ENCODE measurements around the gene SCFD2. TPM values are rescaled to one million over a fixed set of nuclear protein-coding genes. Genes with fewer than 3 reads are reported as not detected.
A peak's percentile ranks its signal among the peaks of the same experiment; 100 is the strongest.
"Not testable (repeated sequence)": the region's sequence is repeated elsewhere in the genome, so short reads cannot be mapped to it uniquely, and the experiment has no call there.

Gene SCFD2
- total and polyA plus RNA-seq, 7 experiments from 2014 or later = 13.4 to 32.8 (median 20.8) TPM

DNA sequence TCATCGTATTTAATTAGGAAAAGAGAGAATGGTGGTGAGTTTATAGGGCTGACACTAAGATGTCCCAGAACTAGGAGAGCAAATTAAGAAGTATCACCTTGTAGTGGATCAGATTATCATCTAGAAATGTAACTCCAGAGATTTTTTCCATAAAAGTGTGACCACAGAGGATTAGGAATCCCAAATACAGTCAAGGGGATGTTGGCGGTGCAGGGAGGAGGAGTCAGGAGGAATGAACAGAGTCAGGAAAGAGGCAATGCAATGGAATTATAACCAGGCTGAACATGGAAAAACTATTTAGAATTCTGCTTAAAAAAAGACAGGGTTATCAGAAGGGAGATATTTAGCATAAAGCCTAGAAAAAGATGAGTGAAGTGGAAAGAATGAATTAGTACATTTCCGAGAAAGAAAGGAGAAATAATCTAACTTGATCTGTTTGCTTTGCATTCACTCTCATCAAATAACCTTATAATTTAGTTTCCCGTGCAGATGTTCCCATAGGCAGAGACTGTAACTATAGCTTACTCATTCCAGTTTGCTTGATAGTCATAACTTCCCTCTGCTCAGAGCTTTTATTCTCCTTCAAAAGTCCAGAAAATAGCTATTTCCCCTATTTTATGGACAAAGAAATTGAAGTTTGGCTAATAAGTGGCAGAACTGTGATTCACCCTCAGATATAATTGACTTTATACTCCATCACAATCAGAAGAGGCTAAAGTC lies 56.4 kb downstream of the SCFD2 start:
- Mint-ChIP-seq H3K27me3 (no peaks in the 10 kb centered on the region), H3K4me3 (no peak overlapping the region), H3K9me3 (peaks cover 1 to 21% (median 8%) of the 10 kb centered on the region in 11 donors), H3K27ac (peak overlapping the region in 2 of 9 donors; percentile 23 to 32), H3K36me3 (peaks cover 24 to 80% (median 56%) of the 10 kb centered on the region in 5 donors), H3K4me1 (peaks cover 0 to 9% (median 4%) of the 10 kb centered on the region in 7 donors)
- DNase-seq (no peak), ATAC-seq (no peak)
- CTCF ChIA-PET = no interaction called here
- no peak overlapping the region for H3K27ac ChIP-seq (ENCODE audit: low read depth, low read length)
- intact Hi-C loops (cut with micrococcal nuclease) = loop anchor here in 1 of 2 donors (10.0 kb wide), 1 partner anchor 925 kb away; no protein-coding TSS in a partner anchor
- H3K4me3 ChIP-seq (ENCODE audit: low read length) = no peak overlapping the region
- POLR2A ChIA-PET = no interaction called here
- no peaks in the 10 kb centered on the region for H3K27me3 ChIP-seq (ENCODE audit: control insufficient read depth in 2 of 2, insufficient read depth in 2 of 2, low read length in 2 of 2)
- peaks cover 0 to 31% (median 0%) of the 10 kb centered on the region in 3 experiments for H3K36me3 ChIP-seq (ENCODE audit: control insufficient read depth in 2 of 3, insufficient read depth in 3 of 3, low read length in 3 of 3)
- no peaks in the 10 kb centered on the region for H3K4me1 ChIP-seq (ENCODE audit: control insufficient read depth in 2 of 2, insufficient read depth in 2 of 2, low read length in 2 of 2)
- peaks cover 0 to 3% (median 0%) of the 10 kb centered on the region in 3 experiments for H3K9me3 ChIP-seq (ENCODE audit: control insufficient read depth in 2 of 3, low read length in 3 of 3)

DNA sequence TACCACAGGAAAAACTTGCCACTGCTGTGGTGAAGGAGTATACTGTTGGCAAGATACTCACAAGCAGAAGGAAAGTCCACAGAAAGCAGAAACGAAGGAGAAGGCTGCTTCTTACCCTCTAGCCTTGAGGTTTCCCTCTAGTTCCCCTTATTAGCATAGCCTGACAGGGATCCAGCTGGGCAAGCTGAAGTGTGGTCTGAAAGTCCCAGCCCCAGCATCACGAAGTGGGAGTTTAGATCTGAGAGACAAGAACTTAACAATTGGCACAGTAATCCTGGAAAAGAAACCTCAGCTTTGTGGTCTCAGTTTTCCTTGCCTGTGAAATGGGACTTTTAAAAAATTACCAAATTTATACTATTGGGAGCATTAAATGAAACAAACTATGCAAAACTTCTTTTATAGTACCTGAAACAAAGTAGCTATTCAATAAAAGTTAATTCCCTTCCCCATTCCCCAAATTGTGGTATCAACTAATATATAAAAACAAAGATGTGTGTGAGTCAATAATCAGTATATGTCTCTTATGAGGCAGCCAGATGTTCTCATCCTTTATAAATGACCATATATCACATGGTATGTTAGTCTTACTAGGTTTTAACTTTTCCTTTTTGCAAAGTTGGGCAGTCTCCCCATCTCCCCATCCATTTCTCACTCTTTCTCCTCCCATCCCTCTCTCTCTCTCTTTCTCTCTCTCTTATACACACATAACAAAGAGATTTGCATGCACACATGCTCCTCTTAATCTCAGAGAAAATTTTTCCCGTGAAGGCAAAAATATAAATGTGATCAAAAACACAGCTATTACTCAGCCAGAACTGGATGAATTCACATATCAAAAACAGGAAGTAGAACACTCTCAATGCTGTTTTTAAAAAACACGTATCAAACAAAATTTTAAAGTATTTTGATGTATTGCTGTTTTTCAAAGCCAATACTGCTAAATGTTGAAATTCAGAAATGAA lies 57.8 kb downstream of the SCFD2 start:
- Mint-ChIP-seq H3K27me3 (no peaks in the 10 kb centered on the region), H3K9me3 (peaks cover 9 to 31% (median 15%) of the 10 kb centered on the region in 11 donors), H3K4me3 (no peak overlapping the region), H3K4me1 (peaks cover 0 to 9% (median 4%) of the 10 kb centered on the region in 7 donors), H3K27ac (peak overlapping the region in 1 of 9 donors; percentile 8), H3K36me3 (peaks cover 31 to 82% (median 64%) of the 10 kb centered on the region in 5 donors)
- intact Hi-C loops (cut with micrococcal nuclease) = no loop called here
- Histone ChIP-seq H3K9me3 (ENCODE audit: control insufficient read depth in 2 of 3, low read length in 3 of 3) (peaks cover 0 to 3% (median 0%) of the 10 kb centered on the region in 3 experiments), H3K27ac (ENCODE audit: low read depth, low read length) (no peak overlapping the region), H3K27me3 (ENCODE audit: control insufficient read depth in 2 of 2, insufficient read depth in 2 of 2, low read length in 2 of 2) (no peaks in the 10 kb centered on the region), H3K36me3 (ENCODE audit: control insufficient read depth in 2 of 3, insufficient read depth in 3 of 3, low read length in 3 of 3) (peaks cover 0 to 27% (median 0%) of the 10 kb centered on the region in 3 experiments), H3K4me3 (ENCODE audit: low read length) (no peak overlapping the region), H3K4me1 (ENCODE audit: control insufficient read depth in 2 of 2, insufficient read depth in 2 of 2, low read length in 2 of 2) (no peaks in the 10 kb centered on the region)
- ATAC-seq (no peak), DNase-seq (no peak)
- ChIA-PET POLR2A (no interaction called here), CTCF (no interaction called here)

DNA sequence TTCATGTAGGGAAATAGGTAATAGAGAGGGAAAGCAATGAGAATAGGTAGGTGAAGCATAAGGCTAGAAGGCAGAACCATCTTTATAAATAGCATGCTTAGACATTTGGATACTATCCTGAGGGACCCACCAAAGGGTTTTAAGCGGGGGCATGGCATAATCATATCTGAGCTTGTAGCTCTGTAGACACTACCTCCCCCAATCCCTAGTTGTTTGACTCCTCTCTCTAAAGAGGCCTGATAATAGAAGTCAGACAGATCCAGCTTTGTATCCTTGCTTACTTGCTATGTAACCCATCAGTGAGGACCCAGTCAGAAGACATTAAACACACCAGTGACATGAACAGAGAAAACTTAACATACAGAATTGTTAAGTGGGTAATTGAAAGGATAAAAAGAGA lies 58.7 kb downstream of the SCFD2 start:
- Mint-ChIP-seq H3K9me3 (peaks cover 9 to 38% (median 18%) of the 10 kb centered on the region in 11 donors), H3K4me3 (no peak overlapping the region), H3K4me1 (peaks cover 0 to 9% (median 4%) of the 10 kb centered on the region in 7 donors), H3K27me3 (no peaks in the 10 kb centered on the region), H3K36me3 (peaks cover 33 to 81% (median 67%) of the 10 kb centered on the region in 5 donors), H3K27ac (no peak overlapping the region)
- H3K9me3 ChIP-seq (ENCODE audit: control insufficient read depth in 2 of 3, low read length in 3 of 3) = peaks cover 0 to 3% (median 0%) of the 10 kb centered on the region in 3 experiments
- no peaks in the 10 kb centered on the region for H3K4me1 ChIP-seq (ENCODE audit: control insufficient read depth in 2 of 2, insufficient read depth in 2 of 2, low read length in 2 of 2)
- ChIA-PET POLR2A (no interaction called here), CTCF (no interaction called here)
- peaks cover 0 to 24% (median 0%) of the 10 kb centered on the region in 3 experiments for H3K36me3 ChIP-seq (ENCODE audit: control insufficient read depth in 2 of 3, insufficient read depth in 3 of 3, low read length in 3 of 3)
- intact Hi-C loops (cut with micrococcal nuclease) = no loop called here
- DNase-seq (no peak), ATAC-seq (no peak)
- H3K27me3 ChIP-seq (ENCODE audit: control insufficient read depth in 2 of 2, insufficient read depth in 2 of 2, low read length in 2 of 2) = no peaks in the 10 kb centered on the region
- H3K27ac ChIP-seq (ENCODE audit: low read depth, low read length) = no peak overlapping the region
- no peak overlapping the region for H3K4me3 ChIP-seq (ENCODE audit: low read length)

DNA sequence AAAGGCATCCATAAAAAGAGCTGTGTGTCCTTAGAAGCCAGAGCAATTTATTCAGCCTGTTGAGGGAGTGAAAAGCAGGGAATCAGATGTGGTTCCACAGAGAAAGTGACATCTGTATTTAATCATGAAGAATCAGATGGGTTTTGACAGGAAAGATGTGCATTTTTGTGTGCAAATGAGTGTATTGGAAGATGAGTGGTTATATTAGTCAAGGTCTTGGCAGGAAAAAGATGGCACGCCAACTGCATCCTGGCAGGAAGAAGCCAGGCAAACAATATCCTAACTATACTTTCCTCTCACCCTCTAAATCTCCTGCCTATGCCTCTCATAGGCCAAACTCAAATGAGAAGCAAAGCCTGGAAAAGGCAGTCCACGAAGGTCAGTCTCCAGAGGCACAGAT lies 59.1 kb downstream of the SCFD2 start:
- Histone ChIP-seq H3K36me3 (ENCODE audit: control insufficient read depth in 2 of 3, insufficient read depth in 3 of 3, low read length in 3 of 3) (peaks cover 0 to 20% (median 0%) of the 10 kb centered on the region in 3 experiments), H3K9me3 (ENCODE audit: control insufficient read depth in 2 of 3, low read length in 3 of 3) (peaks cover 0 to 3% (median 0%) of the 10 kb centered on the region in 3 experiments), H3K27me3 (ENCODE audit: control insufficient read depth in 2 of 2, insufficient read depth in 2 of 2, low read length in 2 of 2) (no peaks in the 10 kb centered on the region), H3K4me1 (ENCODE audit: control insufficient read depth in 2 of 2, insufficient read depth in 2 of 2, low read length in 2 of 2) (no peaks in the 10 kb centered on the region), H3K4me3 (ENCODE audit: low read length) (no peak overlapping the region), H3K27ac (ENCODE audit: low read depth, low read length) (no peak overlapping the region)
- H3K4me1 Mint-ChIP-seq = peaks cover 0 to 7% (median 4%) of the 10 kb centered on the region in 7 donors
- H3K36me3 Mint-ChIP-seq = peaks cover 31 to 76% (median 64%) of the 10 kb centered on the region in 5 donors
- ChIA-PET CTCF (no interaction called here), POLR2A (no interaction called here)
- no peak overlapping the region for H3K27ac Mint-ChIP-seq
- ATAC-seq (no peak), DNase-seq (no peak)
- intact Hi-C loops (cut with micrococcal nuclease) = no loop called here
- H3K27me3 Mint-ChIP-seq = no peaks in the 10 kb centered on the region
- no peak overlapping the region for H3K4me3 Mint-ChIP-seq
- peaks cover 9 to 43% (median 18%) of the 10 kb centered on the region in 11 donors for H3K9me3 Mint-ChIP-seq

DNA sequence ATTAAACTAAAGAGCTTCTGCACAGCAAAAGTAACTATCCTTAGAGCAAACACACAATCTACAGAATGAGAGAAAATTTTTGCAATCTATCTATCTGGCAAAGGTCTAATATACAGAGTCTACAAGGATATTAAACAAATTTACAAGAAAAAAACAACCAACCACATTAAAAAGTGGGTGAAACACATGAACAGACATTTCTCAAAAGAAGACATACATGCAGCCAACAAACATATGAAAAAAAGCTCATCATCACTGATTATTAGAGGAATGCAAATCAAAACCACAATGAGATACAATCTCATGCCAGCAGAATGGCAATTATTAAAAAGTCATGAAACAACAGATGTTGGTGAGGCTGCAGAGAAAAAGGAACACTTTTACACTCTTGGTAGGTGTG lies 73.7 kb downstream of the SCFD2 start:
- H3K36me3 ChIP-seq (ENCODE audit: control insufficient read depth in 2 of 3, insufficient read depth in 3 of 3, low read length in 3 of 3); H3K4me1 ChIP-seq (ENCODE audit: control insufficient read depth in 2 of 2, insufficient read depth in 2 of 2, low read length in 2 of 2); H3K27me3 ChIP-seq (ENCODE audit: control insufficient read depth in 2 of 2, insufficient read depth in 2 of 2, low read length in 2 of 2); ATAC-seq; H3K4me3 ChIP-seq (ENCODE audit: low read length); intact Hi-C loops (cut with micrococcal nuclease); H3K27me3 Mint-ChIP-seq; CTCF ChIA-PET; H3K4me3 Mint-ChIP-seq; POLR2A ChIA-PET; H3K27ac Mint-ChIP-seq; DNase-seq; H3K27ac ChIP-seq (ENCODE audit: low read depth, low read length); H3K9me3 ChIP-seq (ENCODE audit: control insufficient read depth in 2 of 3, low read length in 3 of 3): not testable (repeated sequence)
- peaks cover 0 to 13% (median 4%) of the 10 kb centered on the region in 7 donors for H3K4me1 Mint-ChIP-seq
- H3K36me3 Mint-ChIP-seq = peaks cover 8 to 73% (median 64%) of the 10 kb centered on the region in 5 donors
- H3K9me3 Mint-ChIP-seq = peaks cover 10 to 91% (median 55%) of the 10 kb centered on the region in 11 donors

DNA sequence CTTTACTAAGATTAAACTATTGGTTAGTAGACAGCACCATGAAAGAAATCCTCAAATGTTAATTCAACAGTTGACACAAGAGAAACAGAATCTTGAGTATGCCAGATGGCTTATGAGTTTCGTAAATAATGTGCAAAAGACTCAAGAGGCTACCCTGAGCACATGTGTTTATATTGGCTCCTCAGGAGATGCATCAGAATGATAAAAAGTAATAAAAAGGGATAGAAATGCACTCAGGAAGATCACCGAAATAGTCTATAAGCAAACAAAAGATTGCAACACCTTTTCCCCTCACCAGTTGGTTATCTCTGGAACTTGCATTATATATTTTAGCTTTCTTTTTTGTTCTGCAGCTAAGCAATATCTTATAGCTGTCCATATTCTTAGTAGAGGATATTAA lies 84.4 kb downstream of the SCFD2 start:
- Histone ChIP-seq H3K27ac (ENCODE audit: low read depth, low read length) (no peak overlapping the region), H3K36me3 (ENCODE audit: control insufficient read depth in 2 of 3, insufficient read depth in 3 of 3, low read length in 3 of 3) (no peaks in the 10 kb centered on the region), H3K4me3 (ENCODE audit: low read length) (no peak overlapping the region), H3K9me3 (ENCODE audit: control insufficient read depth in 2 of 3, low read length in 3 of 3) (no peaks in the 10 kb centered on the region), H3K27me3 (ENCODE audit: control insufficient read depth in 2 of 2, insufficient read depth in 2 of 2, low read length in 2 of 2) (no peaks in the 10 kb centered on the region), H3K4me1 (ENCODE audit: control insufficient read depth in 2 of 2, insufficient read depth in 2 of 2, low read length in 2 of 2) (no peaks in the 10 kb centered on the region)
- DNase-seq = no peak
- peaks cover 0 to 49% (median 37%) of the 10 kb centered on the region in 5 donors for H3K36me3 Mint-ChIP-seq
- H3K27me3 Mint-ChIP-seq = no peaks in the 10 kb centered on the region
- intact Hi-C loops (cut with micrococcal nuclease) = no loop called here
- H3K27ac Mint-ChIP-seq = no peak overlapping the region
- no peak overlapping the region for H3K4me3 Mint-ChIP-seq
- H3K9me3 Mint-ChIP-seq = peaks cover 0 to 17% (median 6%) of the 10 kb centered on the region in 11 donors
- POLR2A ChIA-PET = no interaction called here
- ATAC-seq = no peak
- peaks cover 0 to 15% (median 0%) of the 10 kb centered on the region in 7 donors for H3K4me1 Mint-ChIP-seq
- CTCF ChIA-PET = no interaction called here

All from naive thymus-derived CD4-positive, alpha-beta T cell (primary cell).